WI38 (cell line): ENCODE measurements around the gene HKDC1.
"Not testable (repeated sequence)": the region's sequence is repeated elsewhere in the genome, so short reads cannot be mapped to it uniquely, and the experiment has no call there.

Experiments used
- H3K4me3 ChIP-seq: 2 replicates; pipeline ENCODE4 v1.5.1; 2011; ENCODE audit warnings: low read depth, mild to moderate bottlenecking, control low read depth, low read length
- TF ChIP-seq, protein P1 (sequence below): IDR thresholded peaks from 2 replicates; pipeline ENCODE4 v1.5.1; 2012; ENCODE audit warnings: low read depth, mild to moderate bottlenecking, control low read depth, low read length

The HKDC1 gene

DNA sequence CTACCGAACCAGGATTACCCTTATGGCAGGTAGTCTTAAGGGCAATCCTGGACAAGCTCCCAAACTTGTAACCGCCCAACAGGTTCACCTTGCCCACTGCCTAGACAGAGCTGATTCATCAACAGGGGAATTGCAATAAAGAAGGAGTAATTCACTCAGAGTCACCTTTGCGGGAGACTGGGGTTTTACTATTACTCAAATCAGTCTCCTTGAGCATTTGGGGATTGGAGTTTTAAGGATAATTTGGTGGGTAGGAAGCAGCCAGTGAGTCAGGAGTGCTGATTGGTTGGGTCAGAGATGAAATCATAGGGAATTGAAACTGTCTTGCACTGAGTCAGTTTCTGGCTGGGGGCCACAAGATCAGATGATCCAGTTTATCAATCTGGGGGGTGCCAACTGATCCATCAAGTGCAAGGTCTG is 83.5 kb downstream of the HKDC1 start:
- TF ChIP-seq, protein P1, sequence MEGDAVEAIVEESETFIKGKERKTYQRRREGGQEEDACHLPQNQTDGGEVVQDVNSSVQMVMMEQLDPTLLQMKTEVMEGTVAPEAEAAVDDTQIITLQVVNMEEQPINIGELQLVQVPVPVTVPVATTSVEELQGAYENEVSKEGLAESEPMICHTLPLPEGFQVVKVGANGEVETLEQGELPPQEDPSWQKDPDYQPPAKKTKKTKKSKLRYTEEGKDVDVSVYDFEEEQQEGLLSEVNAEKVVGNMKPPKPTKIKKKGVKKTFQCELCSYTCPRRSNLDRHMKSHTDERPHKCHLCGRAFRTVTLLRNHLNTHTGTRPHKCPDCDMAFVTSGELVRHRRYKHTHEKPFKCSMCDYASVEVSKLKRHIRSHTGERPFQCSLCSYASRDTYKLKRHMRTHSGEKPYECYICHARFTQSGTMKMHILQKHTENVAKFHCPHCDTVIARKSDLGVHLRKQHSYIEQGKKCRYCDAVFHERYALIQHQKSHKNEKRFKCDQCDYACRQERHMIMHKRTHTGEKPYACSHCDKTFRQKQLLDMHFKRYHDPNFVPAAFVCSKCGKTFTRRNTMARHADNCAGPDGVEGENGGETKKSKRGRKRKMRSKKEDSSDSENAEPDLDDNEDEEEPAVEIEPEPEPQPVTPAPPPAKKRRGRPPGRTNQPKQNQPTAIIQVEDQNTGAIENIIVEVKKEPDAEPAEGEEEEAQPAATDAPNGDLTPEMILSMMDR = no peak

DNA sequence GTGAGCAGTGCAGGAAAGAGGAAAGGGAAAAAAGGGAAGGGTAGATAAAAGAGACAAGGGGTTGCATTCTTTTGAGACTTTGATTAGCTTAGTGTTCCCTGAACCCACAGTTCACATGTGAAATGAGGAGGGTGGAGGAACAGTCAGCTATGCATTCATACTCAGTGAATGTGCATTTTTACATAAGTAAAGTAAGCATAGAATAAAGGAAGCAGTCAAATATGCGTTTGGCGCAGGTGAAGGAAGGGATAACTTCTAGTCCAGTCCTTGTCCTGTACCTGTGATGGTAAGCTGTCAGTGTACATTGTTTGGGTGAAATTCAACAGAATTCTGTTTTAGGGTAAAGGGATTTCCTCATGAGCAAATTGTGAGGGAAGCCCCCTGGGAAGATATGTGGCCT is 86.3 kb downstream of the HKDC1 start:
- TF ChIP-seq, protein P1 = no peak
- H3K4me3 ChIP-seq = no peak overlapping the region

More for the DNA sequence above, 83.5 kb downstream of the HKDC1 start:
- no peak overlapping the region for H3K4me3 ChIP-seq

DNA sequence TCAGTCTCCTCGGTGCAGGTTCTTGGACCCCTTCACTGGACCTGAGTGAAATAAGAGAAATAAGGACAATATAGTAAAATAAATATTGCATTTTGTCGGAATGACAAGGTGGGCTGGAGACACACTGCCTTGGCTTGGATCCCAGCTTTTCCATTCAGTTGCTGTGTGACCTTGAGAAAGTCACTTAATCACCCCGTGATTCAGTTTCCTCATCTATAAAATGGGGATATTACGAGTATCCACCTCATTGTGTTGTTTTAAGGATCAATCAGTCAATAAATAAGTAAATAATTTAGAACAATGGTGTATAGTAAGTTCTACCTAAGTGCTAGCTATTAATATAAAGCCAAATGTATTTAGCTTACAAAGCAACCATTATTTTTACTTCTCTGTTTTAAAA is 87.3 kb downstream of the HKDC1 start:
- TF ChIP-seq, protein P1 = no peak
- H3K4me3 ChIP-seq = no peak overlapping the region

DNA sequence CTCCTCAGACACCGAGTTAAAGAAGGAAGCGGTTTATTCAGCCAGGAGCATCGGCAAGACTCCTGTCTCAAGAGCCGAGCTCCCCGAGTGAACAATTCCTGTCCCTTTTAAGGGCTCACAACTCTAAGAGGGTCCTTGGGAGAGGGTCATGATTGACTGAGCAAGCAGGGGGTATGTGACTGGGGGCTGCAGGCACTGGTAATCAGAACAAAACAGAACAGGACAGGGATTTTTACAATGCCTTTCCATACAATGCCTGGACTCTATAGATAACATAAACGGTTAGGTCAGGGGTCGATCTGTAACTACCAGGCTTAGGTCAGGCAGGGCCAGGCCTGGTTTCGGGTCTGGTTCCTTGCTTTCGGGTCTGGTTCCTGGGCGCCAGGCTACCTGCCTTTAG is 88.2 kb downstream of the HKDC1 start:
- not testable (repeated sequence) for H3K4me3 ChIP-seq

DNA sequence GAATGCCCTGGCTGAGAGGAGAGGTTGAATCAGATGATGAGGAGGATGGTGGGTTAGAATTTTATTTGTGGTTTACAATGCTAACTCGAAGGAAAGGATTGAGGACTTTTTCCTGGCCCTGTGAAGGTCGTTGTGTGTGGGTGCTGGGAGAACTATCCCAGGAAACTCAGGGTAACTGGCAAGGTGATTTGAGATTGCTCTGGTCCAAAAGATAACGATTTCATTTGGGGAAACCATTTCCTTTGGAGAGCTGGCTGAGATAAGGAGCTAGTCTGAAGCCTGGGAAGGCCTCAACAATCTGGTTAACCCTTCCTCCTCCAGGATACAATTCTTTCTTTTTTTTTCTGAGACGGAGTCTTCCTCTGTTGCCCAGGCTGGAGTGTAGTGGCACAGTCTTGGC is 91.2 kb downstream of the HKDC1 start:
- TF ChIP-seq, protein P1 = no peak
- H3K4me3 ChIP-seq = no peak overlapping the region

DNA sequence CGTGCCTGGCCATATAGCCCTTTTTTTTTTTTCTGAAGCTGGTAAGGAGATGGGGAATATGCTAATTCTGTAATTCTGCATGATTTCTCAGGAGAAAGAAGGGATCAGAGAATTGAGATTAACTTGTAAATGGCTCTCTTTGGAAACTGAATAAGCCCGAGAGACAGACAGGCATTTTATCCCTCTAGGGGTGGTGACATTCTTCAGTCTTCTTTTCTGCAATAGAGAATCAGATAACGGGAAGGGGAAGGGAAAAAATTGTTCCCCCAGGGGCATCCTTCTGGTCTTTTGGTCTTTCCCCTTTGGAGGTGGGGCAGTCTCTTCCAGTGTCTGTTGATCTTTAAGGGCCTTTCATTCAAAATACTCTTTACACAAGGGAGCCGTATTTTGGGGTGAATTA is 92.4 kb downstream of the HKDC1 start:
- TF ChIP-seq, protein P1 = no peak
- H3K4me3 ChIP-seq = no peak overlapping the region

DNA sequence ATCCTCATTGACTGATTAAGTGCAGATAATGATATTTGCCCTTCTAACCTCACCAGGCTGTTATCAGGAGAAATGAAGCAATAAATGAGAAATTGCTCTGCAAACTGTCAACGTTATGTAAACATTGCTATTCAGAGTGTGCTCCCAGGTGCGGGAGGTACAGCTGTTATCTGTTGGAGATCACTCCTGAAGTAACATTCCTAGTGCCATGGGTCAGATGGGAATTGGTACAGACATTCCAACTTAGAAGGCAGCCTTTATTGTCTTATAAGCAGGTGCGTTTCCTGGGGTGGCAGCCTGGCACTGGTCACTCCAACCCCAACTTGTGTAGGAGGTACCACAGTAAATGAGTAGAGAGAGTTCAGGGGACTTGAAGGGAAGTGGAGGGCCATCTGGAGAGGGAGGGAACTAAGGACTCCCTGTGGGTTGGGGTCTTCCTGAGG is 95.0 kb downstream of the HKDC1 start:
- TF ChIP-seq, protein P1 = no peak
- no peak overlapping the region for H3K4me3 ChIP-seq

DNA sequence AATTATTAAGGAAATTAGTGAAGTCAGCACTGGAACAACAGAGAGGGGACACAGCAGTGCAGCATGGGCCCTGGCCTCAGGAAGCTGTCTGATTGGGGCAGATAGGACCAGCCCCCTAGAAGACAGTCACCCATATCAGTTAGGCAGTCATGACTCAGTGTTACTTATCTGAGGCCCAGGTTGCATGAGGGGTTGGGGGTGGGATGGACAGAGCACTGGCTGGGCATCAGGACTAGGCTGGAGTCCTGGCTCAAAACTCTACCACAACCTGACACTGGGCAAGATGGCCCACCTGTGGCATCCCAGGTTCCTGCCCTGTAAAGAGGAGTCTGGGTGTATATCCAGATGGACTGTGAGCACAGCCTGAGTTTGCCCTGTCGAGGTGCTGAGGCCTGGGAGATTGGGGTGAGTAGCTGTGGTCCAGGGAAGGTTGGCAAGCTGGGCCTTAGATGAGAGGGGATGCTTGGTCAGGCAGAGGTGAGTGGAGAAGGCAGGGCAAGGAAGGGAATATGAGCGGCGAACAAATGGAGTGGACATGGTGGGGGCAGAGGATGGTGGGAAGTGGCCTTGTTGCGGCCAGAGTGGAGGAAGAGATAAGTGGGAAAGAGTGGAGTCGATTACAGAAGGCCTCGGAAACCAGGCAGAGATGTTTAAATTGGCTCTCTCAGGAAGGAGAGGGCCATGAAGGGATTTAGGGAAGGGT is 95.6 kb downstream of the HKDC1 start:
- TF ChIP-seq, protein P1 = no peak
- H3K4me3 ChIP-seq = no peak overlapping the region
